K562 (cell line): Measurements from ENCODE around the gene SLC36A1. TPM values are rescaled to one million over a fixed set of nuclear protein-coding genes. Genes with fewer than 3 reads are reported as not detected.

Experiments
- ATAC-seq: fragments of 200-7000 bp; cut with Tn5 transposase; 3 replicates; pipeline ENCODE4 v1.9.1; 2020; ENCODE audit warnings: moderate library complexity
- BruUV-seq: library from RNA; stranded (reverse); fragments of 400-500 nt; replicated peaks from 2 replicates; lab custom pipeline; 2021; lab: Mats Ljungman, UMichigan
- CTCF ChIA-PET: fragments of 300-600 bp; formaldehyde crosslinking; extraction: SDS; loops from one replicate; lab custom pipeline; 2021; ENCODE audit warnings: low intra/inter-chr PET ratio; lab: Yijun Ruan, JAX
- POLR2A ChIA-PET: fragments of 300-600, 350-650 bp; sonication (Branson Sonifier 250); formaldehyde crosslinking; extraction: SDS; loops from one replicate; lab custom pipeline; 2021; ENCODE audit warnings: antibody characterized with exemption, inconsistent platforms; lab: Yijun Ruan, JAX
- DNase-seq, 4 experiments: peaks; one replicate each; pipeline versions ENCODE4 v3.0.0 to v3.0.0-alpha.2; 2011 to 2018; ENCODE audit warnings: low spot score in 3 of 4, mixed read lengths in 3 of 4; ENCODE audit errors: extremely low read depth in 1 of 4
- FAIRE-seq: peaks from 2 replicates; lab custom pipeline; 2011; peaks lifted over from hg19 to GRCh38; lab: Jason Lieb, UNC
- H2AFZ ChIP-seq: 2 replicates; pipeline ENCODE4 v1.6.0; 2011; ENCODE audit warnings: low read depth, low read length, control low read depth, inconsistent platforms
- H3K27ac ChIP-seq: fragments of 200-600 bp; 3 replicates; pipeline ENCODE4 v1.8.0; 2011; ENCODE audit warnings: low read depth, mild to moderate bottlenecking, control low read depth, inconsistent platforms, low read length, moderate library complexity, mixed read lengths; ENCODE audit errors: extremely low read depth
- H3K27me3 ChIP-seq, 2 experiments: fragments of 300-600 bp in 1 of 2; 2 replicates in 1 of 2; 3 replicates in 1 of 2; pipeline versions ENCODE4 v1.6.0 to v1.8.0; 2011; ENCODE audit warnings: inconsistent platforms in 2 of 2, low read length in 2 of 2, mild to moderate bottlenecking in 1 of 2, mixed read lengths in 1 of 2, moderate library complexity in 1 of 2; ENCODE audit not compliant: control insufficient read depth in 2 of 2, insufficient read depth in 2 of 2
- H3K36me3 ChIP-seq: fragments of 300-600 bp; 3 replicates; pipeline ENCODE4 v1.8.0; 2011; ENCODE audit warnings: mild to moderate bottlenecking, low read length, inconsistent platforms; ENCODE audit not compliant: control insufficient read depth, insufficient read depth
- H3K4me1 ChIP-seq, 2 experiments: fragments of 200-600 bp in 1 of 2; replicated peaks in 1 of 2; 2 replicates in 1 of 2; 3 replicates in 1 of 2; pipeline versions ENCODE4 v1.5.1 to v1.8.0; 2011; ENCODE audit warnings: inconsistent platforms in 2 of 2, low read length in 2 of 2, mild to moderate bottlenecking in 1 of 2, mixed read lengths in 1 of 2, moderate library complexity in 1 of 2; ENCODE audit not compliant: control insufficient read depth in 2 of 2, insufficient read depth in 2 of 2
- H3K4me2 ChIP-seq: 2 replicates; pipeline ENCODE4 v1.6.1; 2011; ENCODE audit warnings: low read length, control low read depth, inconsistent platforms, mixed read lengths; ENCODE audit not compliant: insufficient read depth
- H3K4me3 ChIP-seq: fragments of 200-600 bp; sonication (generic), shearing (Covaris generic); 2 replicates; pipeline ENCODE4 v1.5.1; 2016; ENCODE audit warnings: control low read depth, inconsistent platforms
- H3K79me2 ChIP-seq: fragments of 200-600 bp; 3 replicates; pipeline ENCODE4 v1.8.0; 2011; ENCODE audit warnings: low read length, inconsistent platforms; ENCODE audit not compliant: control insufficient read depth, insufficient read depth
- H3K9ac ChIP-seq, 2 experiments: 2 replicates each; pipeline versions ENCODE4 v1.6.0 to v1.6.1; 2011; ENCODE audit warnings: low read depth in 2 of 2, low read length in 2 of 2, control low read depth in 1 of 2, inconsistent platforms in 1 of 2, mild to moderate bottlenecking in 1 of 2, mixed read lengths in 1 of 2; ENCODE audit not compliant: insufficient read depth in 1 of 2
- H3K9me1 ChIP-seq: one replicate; pipeline ENCODE4 v1.6.0; 2011; ENCODE audit warnings: inconsistent platforms, mild to moderate bottlenecking, low read length, moderate library complexity; ENCODE audit not compliant: control insufficient read depth, insufficient read depth
- H3K9me3 ChIP-seq: replicated peaks from 2 replicates; pipeline ENCODE4 v1.5.1; 2011; ENCODE audit warnings: low read depth, low read length, inconsistent platforms; ENCODE audit not compliant: control insufficient read depth, insufficient read depth
- H4K20me1 ChIP-seq: replicated peaks from 2 replicates; pipeline ENCODE4 v1.6.1; 2011; ENCODE audit warnings: low read length, inconsistent platforms, mixed read lengths; ENCODE audit not compliant: control insufficient read depth, insufficient read depth
- ETV1 ChIP-seq: fragments of 450-650 bp; conservative IDR thresholded peaks from 2 replicates; pipeline ENCODE4 v1.6.1; 2016; ENCODE audit warnings: missing genetic modification characterization, control low read depth, low read depth, missing compliant biosample characterization
- RFX1 ChIP-seq: fragments of 450-650 bp; IDR thresholded peaks from 2 replicates; pipeline ENCODE4 v1.6.1; 2016; ENCODE audit warnings: mild to moderate bottlenecking, moderate library complexity
- SIRT6 ChIP-seq: IDR thresholded peaks from one replicate; pipeline ENCODE4 v1.6.1; 2012; ENCODE audit warnings: low read depth, mild to moderate bottlenecking, control low read depth, inconsistent platforms, low read length, moderate library complexity
- STAT5A ChIP-seq: IDR thresholded peaks from 2 replicates; pipeline ENCODE4 v1.6.1; 2012; ENCODE audit warnings: low read length, inconsistent platforms, borderline replicate concordance
- WGBS: fragments of 100-300 bp; shearing (Covaris generic); methylation state at CpG from one replicate; pipeline ENCODE4 v1.1.6; 2016; ENCODE audit warnings: low coverage, mixed read lengths; ENCODE audit not compliant: insufficient coverage; ENCODE audit errors: missing lambda C conversion rate; 5-methylcytosine and 5-hydroxymethylcytosine counted together
- in situ Hi-C: fragments of 300-500 bp; cut with MboI; formaldehyde crosslinking; loops from 4 replicates; pipeline ENCODE4 v1.15.0; 2018; ENCODE audit warnings: inconsistent platforms, mixed read lengths
- intact Hi-C: fragments of 100-400 bp; cut with micrococcal nuclease; formaldehyde crosslinking; loops from 2 replicates; pipeline ENCODE4 v1.14.2; 2022
- polyA plus RNA-seq, 8 experiments: library from polyadenylated mRNA; depleted of rRNA in 4 of 8; stranded (reverse) in 5 of 8; unstranded in 3 of 8; fragments of >200 nt; fragmentation: Nextera tagmentation in 2 of 8; fragmentation: Illumina TruSeq in 1 of 8; extraction: Ambion mirVana in 2 of 8; extraction: Trizol in 1 of 8; gene quantifications; 2 replicates each; pipeline versions ENCODE4 v1.2.1 to v1.2.3, GENCODE V29; 2011 to 2014; ENCODE audit warnings: inconsistent platforms in 1 of 8, missing spikeins in 1 of 8
- total RNA-seq, 7 experiments: library from RNA; depleted of rRNA in 6 of 7; stranded (reverse); fragments of >200 nt in 6 of 7; fragmentation: Illumina TruSeq in 2 of 7; extraction: Trizol in 2 of 7; gene quantifications; 2 replicates each; pipeline versions ENCODE4 v1.2.1 to v1.2.3, GENCODE V29; 2011 to 2021; ENCODE audit warnings: low replicate concordance in 1 of 7
- TF ChIP-seq, protein P1 (sequence below): fragments of 450-650 bp; IDR thresholded peaks from 2 replicates; pipeline ENCODE4 v1.6.1; 2016
- TF ChIP-seq, protein P2 (sequence below): sonication (generic); formaldehyde crosslinking; IDR thresholded peaks from 2 replicates; pipeline ENCODE4 v1.8.0; 2023; ENCODE audit warnings: missing genetic modification reagents, mild to moderate bottlenecking, borderline replicate concordance

Gene SLC36A1
- total and polyA plus RNA-seq, 9 of the 15 experiments (the other 6 are each of a cell fraction or from before 2014, with no cell fraction given): 1.6 to 8.4 (median 4.6) TPM

DNA sequence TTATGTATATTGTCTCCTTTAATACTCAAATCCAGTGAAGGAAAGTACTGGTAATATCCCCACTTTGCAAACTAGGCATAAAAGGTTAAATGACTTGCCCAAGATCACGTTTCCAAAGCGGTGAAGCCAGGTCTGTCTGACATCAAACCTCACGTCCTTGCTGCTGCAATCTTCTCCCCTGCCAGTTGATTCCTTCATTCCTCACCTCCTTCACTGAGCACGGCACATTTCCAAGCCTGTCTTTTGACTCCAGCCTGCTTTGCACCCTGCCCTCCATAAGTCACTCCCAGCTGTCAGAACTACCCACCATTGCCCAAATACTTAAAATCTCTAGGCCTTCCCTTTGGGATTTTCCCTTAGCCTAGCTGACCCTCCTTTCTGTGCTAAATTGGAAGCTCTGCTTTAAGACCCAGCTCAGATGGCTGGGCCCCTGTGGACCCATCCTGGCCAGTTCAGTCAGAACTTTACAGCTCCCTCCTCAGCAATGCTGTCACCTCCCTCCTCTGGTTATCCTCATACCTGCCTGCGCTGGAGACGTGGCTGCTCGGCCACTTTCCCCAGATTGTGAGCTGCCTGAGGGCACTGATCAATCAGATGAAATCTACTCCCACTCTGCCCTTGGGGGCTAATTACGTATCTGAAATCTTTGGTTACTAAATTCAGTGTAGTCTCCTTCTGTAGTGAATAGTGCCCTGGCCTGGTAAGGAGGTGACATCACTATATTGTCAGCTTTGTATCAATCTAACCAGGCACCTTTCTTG lies 51.2 kb downstream of the SLC36A1 start:
- Histone ChIP-seq H3K9me1 (no peaks in the 10 kb centered on the region), H3K9me3 (no peaks in the 10 kb centered on the region), H3K9ac (peak overlapping the region in 1 of 2 experiments; percentile 20; a peak in 1 of 4 replicates), H4K20me1 (peaks cover 2% of the 10 kb centered on the region; the same call in 1 of the 2 replicates), H3K4me3 (no peak overlapping the region), H3K36me3 (no peaks in the 10 kb centered on the region), H2AFZ (no peak overlapping the region), H3K4me2 (no peak overlapping the region), H3K79me2 (no peaks in the 10 kb centered on the region), H3K4me1 (no peaks in the 10 kb centered on the region; a peak in 1 of 5 replicates), H3K27me3 (no peaks in the 10 kb centered on the region), H3K27ac (no peak overlapping the region)
- intact Hi-C loops: no loop called here
- no peak for ATAC-seq
- ChIA-PET CTCF (interaction anchor here (4.5 kb wide), 1 partner anchor 50 kb away, joined by 62 read pairs; the partner anchor contains the start of gene SLC36A1), POLR2A (interaction anchor here (0.5 to 1.2 kb wide), 3 partner anchors 8 to 251 kb away, joined by 3 to 6 read pairs (median 4); no protein-coding TSS in a partner anchor)
- WGBS: 37% methylated on average over 8 of the region's 8 CpGs
- in situ Hi-C loops: no loop called here
- FAIRE-seq: no peak
- DNase-seq: no peak
- no TSS peak for BruUV-seq
- TF ChIP-seq SIRT6: no peak
- no peak for TF ChIP-seq ETV1 (tag)
- TF ChIP-seq, protein P1, sequence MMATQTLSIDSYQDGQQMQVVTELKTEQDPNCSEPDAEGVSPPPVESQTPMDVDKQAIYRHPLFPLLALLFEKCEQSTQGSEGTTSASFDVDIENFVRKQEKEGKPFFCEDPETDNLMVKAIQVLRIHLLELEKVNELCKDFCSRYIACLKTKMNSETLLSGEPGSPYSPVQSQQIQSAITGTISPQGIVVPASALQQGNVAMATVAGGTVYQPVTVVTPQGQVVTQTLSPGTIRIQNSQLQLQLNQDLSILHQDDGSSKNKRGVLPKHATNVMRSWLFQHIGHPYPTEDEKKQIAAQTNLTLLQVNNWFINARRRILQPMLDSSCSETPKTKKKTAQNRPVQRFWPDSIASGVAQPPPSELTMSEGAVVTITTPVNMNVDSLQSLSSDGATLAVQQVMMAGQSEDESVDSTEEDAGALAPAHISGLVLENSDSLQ: no peak
- TF ChIP-seq RFX1: no peak
- TF ChIP-seq, protein P2, sequence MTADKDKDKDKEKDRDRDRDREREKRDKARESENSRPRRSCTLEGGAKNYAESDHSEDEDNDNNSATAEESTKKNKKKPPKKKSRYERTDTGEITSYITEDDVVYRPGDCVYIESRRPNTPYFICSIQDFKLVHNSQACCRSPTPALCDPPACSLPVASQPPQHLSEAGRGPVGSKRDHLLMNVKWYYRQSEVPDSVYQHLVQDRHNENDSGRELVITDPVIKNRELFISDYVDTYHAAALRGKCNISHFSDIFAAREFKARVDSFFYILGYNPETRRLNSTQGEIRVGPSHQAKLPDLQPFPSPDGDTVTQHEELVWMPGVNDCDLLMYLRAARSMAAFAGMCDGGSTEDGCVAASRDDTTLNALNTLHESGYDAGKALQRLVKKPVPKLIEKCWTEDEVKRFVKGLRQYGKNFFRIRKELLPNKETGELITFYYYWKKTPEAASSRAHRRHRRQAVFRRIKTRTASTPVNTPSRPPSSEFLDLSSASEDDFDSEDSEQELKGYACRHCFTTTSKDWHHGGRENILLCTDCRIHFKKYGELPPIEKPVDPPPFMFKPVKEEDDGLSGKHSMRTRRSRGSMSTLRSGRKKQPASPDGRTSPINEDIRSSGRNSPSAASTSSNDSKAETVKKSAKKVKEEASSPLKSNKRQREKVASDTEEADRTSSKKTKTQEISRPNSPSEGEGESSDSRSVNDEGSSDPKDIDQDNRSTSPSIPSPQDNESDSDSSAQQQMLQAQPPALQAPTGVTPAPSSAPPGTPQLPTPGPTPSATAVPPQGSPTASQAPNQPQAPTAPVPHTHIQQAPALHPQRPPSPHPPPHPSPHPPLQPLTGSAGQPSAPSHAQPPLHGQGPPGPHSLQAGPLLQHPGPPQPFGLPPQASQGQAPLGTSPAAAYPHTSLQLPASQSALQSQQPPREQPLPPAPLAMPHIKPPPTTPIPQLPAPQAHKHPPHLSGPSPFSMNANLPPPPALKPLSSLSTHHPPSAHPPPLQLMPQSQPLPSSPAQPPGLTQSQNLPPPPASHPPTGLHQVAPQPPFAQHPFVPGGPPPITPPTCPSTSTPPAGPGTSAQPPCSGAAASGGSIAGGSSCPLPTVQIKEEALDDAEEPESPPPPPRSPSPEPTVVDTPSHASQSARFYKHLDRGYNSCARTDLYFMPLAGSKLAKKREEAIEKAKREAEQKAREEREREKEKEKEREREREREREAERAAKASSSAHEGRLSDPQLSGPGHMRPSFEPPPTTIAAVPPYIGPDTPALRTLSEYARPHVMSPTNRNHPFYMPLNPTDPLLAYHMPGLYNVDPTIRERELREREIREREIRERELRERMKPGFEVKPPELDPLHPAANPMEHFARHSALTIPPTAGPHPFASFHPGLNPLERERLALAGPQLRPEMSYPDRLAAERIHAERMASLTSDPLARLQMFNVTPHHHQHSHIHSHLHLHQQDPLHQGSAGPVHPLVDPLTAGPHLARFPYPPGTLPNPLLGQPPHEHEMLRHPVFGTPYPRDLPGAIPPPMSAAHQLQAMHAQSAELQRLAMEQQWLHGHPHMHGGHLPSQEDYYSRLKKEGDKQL (CRISPR knock-in tag): no peak
- no peak for TF ChIP-seq STAT5A
